Keratinocyte (primary cell): ENCODE results near the gene SAMD5. TPM values are rescaled to one million over a fixed set of nuclear protein-coding genes. Genes with fewer than 3 reads are reported as not detected.

Experiments
- DNase-seq: peaks from one replicate; pipeline ENCODE4 v3.0.0-alpha.2; 2011; ENCODE audit warnings: low read depth, missing footprints, low spot score
- FAIRE-seq: peaks from 2 replicates; lab custom pipeline; 2011; peaks lifted over from hg19 to GRCh38; lab: Jason Lieb, UNC
- H2AFZ ChIP-seq: 2 replicates; pipeline ENCODE4 v1.6.0; 2012; ENCODE audit warnings: low read length, control low read depth, inconsistent platforms; ENCODE audit not compliant: control insufficient read depth
- H3K27ac ChIP-seq: 2 replicates; pipeline ENCODE4 v1.5.1; 2011; ENCODE audit warnings: low read length; ENCODE audit not compliant: control insufficient read depth, insufficient read depth
- H3K27me3 ChIP-seq: 3 replicates; pipeline ENCODE4 v1.6.0; 2011; ENCODE audit warnings: low read length; ENCODE audit not compliant: control insufficient read depth, insufficient read depth; ENCODE audit errors: extremely low read depth
- H3K36me3 ChIP-seq, 2 experiments: 2 replicates in 1 of 2; 3 replicates in 1 of 2; pipeline ENCODE4 v1.5.1; 2011; ENCODE audit warnings: low read length in 2 of 2, mild to moderate bottlenecking in 1 of 2; ENCODE audit not compliant: control insufficient read depth in 2 of 2, insufficient read depth in 2 of 2; ENCODE audit errors: extremely low read depth in 1 of 2
- H3K4me1 ChIP-seq: 3 replicates; pipeline ENCODE4 v1.5.1; 2011; ENCODE audit warnings: low read length; ENCODE audit not compliant: control insufficient read depth, insufficient read depth; ENCODE audit errors: extremely low read depth
- H3K4me2 ChIP-seq: 3 replicates; pipeline ENCODE4 v1.6.0; 2011; ENCODE audit warnings: low read depth, low read length; ENCODE audit not compliant: control insufficient read depth, insufficient read depth; ENCODE audit errors: extremely low read depth
- H3K4me3 ChIP-seq, 3 experiments: fragments of 200-600 bp in 1 of 3; sonication (generic) in 1 of 3; 2 replicates in 2 of 3; 3 replicates in 1 of 3; pipeline ENCODE4 v1.5.1; 2011 to 2016; ENCODE audit warnings: low read length in 3 of 3, mild to moderate bottlenecking in 3 of 3, control low read depth in 2 of 3, inconsistent platforms in 1 of 3, low read depth in 1 of 3, mixed read lengths in 1 of 3, mixed run types in 1 of 3, moderate library complexity in 1 of 3; ENCODE audit not compliant: control insufficient read depth in 2 of 3, insufficient read depth in 2 of 3; ENCODE audit errors: extremely low read depth in 1 of 3
- H3K79me2 ChIP-seq: 2 replicates; pipeline ENCODE4 v1.6.0; 2012; ENCODE audit warnings: low read length; ENCODE audit not compliant: control insufficient read depth, insufficient read depth
- H3K9ac ChIP-seq: 3 replicates; pipeline ENCODE4 v1.6.0; 2011; ENCODE audit warnings: low read length; ENCODE audit not compliant: control insufficient read depth, insufficient read depth; ENCODE audit errors: extremely low read depth
- H3K9me1 ChIP-seq: 3 replicates; pipeline ENCODE4 v1.6.0; 2011; ENCODE audit warnings: low read length; ENCODE audit not compliant: control insufficient read depth, insufficient read depth; ENCODE audit errors: extremely low read depth
- H3K9me3 ChIP-seq: 2 replicates; pipeline ENCODE4 v1.5.1; 2012; ENCODE audit warnings: low read depth, low read length; ENCODE audit not compliant: control insufficient read depth
- H4K20me1 ChIP-seq: 3 replicates; pipeline ENCODE4 v1.6.0; 2011; ENCODE audit warnings: low read length; ENCODE audit not compliant: control insufficient read depth, insufficient read depth; ENCODE audit errors: extremely low read depth
- CTCF ChIP-seq, 3 experiments: IDR thresholded peaks in 1 of 3; conservative IDR thresholded peaks in 1 of 3; optimal IDR thresholded peaks in 1 of 3; 2 replicates in 2 of 3; 3 replicates in 1 of 3; pipeline versions ENCODE3 to v1.5.1; 2011; ENCODE audit warnings: low read length in 3 of 3, mild to moderate bottlenecking in 3 of 3, moderate library complexity in 2 of 3, control low read depth in 1 of 3, inconsistent platforms in 1 of 3; ENCODE audit not compliant: insufficient read depth in 2 of 3; ENCODE audit errors: extremely low read depth in 1 of 3
- EZH2 ChIP-seq: IDR thresholded peaks from one replicate; pipeline ENCODE4 v1.6.1; 2012; ENCODE audit warnings: inconsistent platforms, mild to moderate bottlenecking, low read length, moderate library complexity
- dilution Hi-C: fragments of 300-500 bp; cut with MboI; formaldehyde crosslinking; loops from one replicate; pipeline ENCODE4 v1.7.0; 2020; ENCODE audit warnings: low sequenced_read_pairs; ENCODE audit not compliant: extremely low pct_ligation_motif_present
- polyA plus RNA-seq, 5 experiments: library from polyadenylated mRNA; depleted of rRNA in 3 of 5; stranded (reverse) in 3 of 5; stranded (forward) in 1 of 5; unstranded in 1 of 5; fragments of >200 nt; gene quantifications; 1 replicate in 1 of 5; 2 replicates in 3 of 5; 3 replicates in 1 of 5; pipeline versions ENCODE4 v1.2.1 to v1.2.3, GENCODE V29; 2011 to 2012; ENCODE audit warnings: missing spikeins in 2 of 5, low read depth in 1 of 5, low replicate concordance in 1 of 5

Gene SAMD5
- polyA plus RNA-seq, 1 donor (not counting 4 experiments of a cell fraction or from before 2014, with no cell fraction given), result 1.2 TPM

GRCh38 chr6:147570681-147571080 lies 62.2 kb downstream of the SAMD5 start:
- no peak for FAIRE-seq
- Histone ChIP-seq H3K36me3 (no peaks in the 10 kb centered on the region), H3K4me2 (no peak overlapping the region), H2AFZ (no peak overlapping the region), H3K4me1 (no peaks in the 10 kb centered on the region), H3K27me3 (no peaks in the 10 kb centered on the region), H3K4me3 (no peak overlapping the region), H3K9me1 (no peaks in the 10 kb centered on the region), H3K9ac (no peak overlapping the region), H3K27ac (no peak overlapping the region), H4K20me1 (no peaks in the 10 kb centered on the region), H3K9me3 (no peaks in the 10 kb centered on the region), H3K79me2 (no peaks in the 10 kb centered on the region)
- no peak for TF ChIP-seq CTCF (optimal IDR thresholded peaks at IDR 0.05 in 1 of 3, IDR thresholded peaks at IDR 0.05 in 1 of 3, conservative IDR thresholded peaks at IDR 0.05 in 1 of 3; ENCODE audit: extremely low read depth in 1 of 3, insufficient read depth in 2 of 3, low read length in 3 of 3)
- TF ChIP-seq EZH2, result no peak
- DNase-seq, result no peak
- dilution Hi-C loops, result no loop called here

- dilution Hi-C loops, result no loop called here
- peaks cover 6% of the 10 kb centered on the region for H3K4me1 ChIP-seq
- no peak overlapping the region for H3K4me2 ChIP-seq
- H3K9me1 ChIP-seq, result no peaks in the 10 kb centered on the region
- no peak for DNase-seq
- no peak overlapping the region for H3K4me3 ChIP-seq
- no peak overlapping the region for H3K9ac ChIP-seq
- no peaks in the 10 kb centered on the region for H3K27me3 ChIP-seq
- H3K9me3 ChIP-seq, result no peaks in the 10 kb centered on the region
- no peaks in the 10 kb centered on the region for H3K36me3 ChIP-seq
- no peak for FAIRE-seq
- H3K79me2 ChIP-seq, result no peaks in the 10 kb centered on the region
- H4K20me1 ChIP-seq, result no peaks in the 10 kb centered on the region
- no peak overlapping the region for H2AFZ ChIP-seq
- no peak overlapping the region for H3K27ac ChIP-seq
- no peak for TF ChIP-seq EZH2
- no peak for TF ChIP-seq CTCF (optimal IDR thresholded peaks at IDR 0.05 in 1 of 3, IDR thresholded peaks at IDR 0.05 in 1 of 3, conservative IDR thresholded peaks at IDR 0.05 in 1 of 3; ENCODE audit: extremely low read depth in 1 of 3, insufficient read depth in 2 of 3, low read length in 3 of 3)
Observed at GRCh38 chr6:147577488-147577887, 69.0 kb downstream of the SAMD5 start.
